K562 (cell line): ENCODE data around the gene EPN3.

Experiments
- ATF1 ChIP-seq, 2 experiments: fragments of 450-650 bp in 1 of 2; IDR thresholded peaks; 2 replicates each; pipeline ENCODE4 v1.6.1; 2016; ENCODE audit warnings: missing compliant biosample characterization in 1 of 2, missing genetic modification characterization in 1 of 2
- CTCF ChIP-seq, 3 experiments: IDR thresholded peaks in 2 of 3; conservative IDR thresholded peaks in 1 of 3; 2 replicates each; pipeline ENCODE4 v1.5.1; 2011 to 2012; ENCODE audit warnings: low read length in 3 of 3, mild to moderate bottlenecking in 3 of 3, control low read depth in 2 of 3, improper control_type of control experiment in 1 of 3, inconsistent platforms in 1 of 3, low read depth in 1 of 3, mixed read lengths in 1 of 3, moderate library complexity in 1 of 3; ENCODE audit not compliant: insufficient read depth in 2 of 3
- E2F4 ChIP-seq: sonication (generic); formaldehyde crosslinking; IDR thresholded peaks from 2 replicates; pipeline ENCODE4 v1.8.0; 2022; ENCODE audit warnings: mild to moderate bottlenecking, low read depth, missing genetic modification reagents
- KAT8 ChIP-seq: fragments of 450-650 bp; IDR thresholded peaks from 2 replicates; pipeline ENCODE4 v1.6.1; 2016; ENCODE audit warnings: low read depth, mild to moderate bottlenecking
- PTRF ChIP-seq: fragments of 450-650 bp; IDR thresholded peaks from 2 replicates; pipeline ENCODE4 v1.6.1; 2016; ENCODE audit warnings: mild to moderate bottlenecking, missing genetic modification characterization, missing compliant biosample characterization
- RFX5 ChIP-seq: IDR thresholded peaks from 2 replicates; pipeline ENCODE4 v1.6.1; 2011; ENCODE audit warnings: low read depth, mild to moderate bottlenecking, improper control_type of control experiment, low read length
- SP1 ChIP-seq: sonication (generic); formaldehyde crosslinking; IDR thresholded peaks from 2 replicates; pipeline ENCODE4 v1.8.1; 2022; ENCODE audit warnings: mild to moderate bottlenecking, missing genetic modification reagents
- SRSF7 ChIP-seq: fragments of 200-400 bp; formaldehyde crosslinking; optimal IDR thresholded peaks from 2 replicates; pipeline ENCODE3; 2017; ENCODE audit warnings: mild to moderate bottlenecking, low read depth, low read length
- YBX1 ChIP-seq: fragments of 450-650 bp; IDR thresholded peaks from 2 replicates; pipeline ENCODE4 v1.7.1; 2016; ENCODE audit warnings: mild to moderate bottlenecking
- ZNF143 ChIP-seq: sonication (generic); formaldehyde crosslinking; IDR thresholded peaks from 2 replicates; pipeline ENCODE4 v1.9.0; 2022; ENCODE audit warnings: mild to moderate bottlenecking, missing genetic modification reagents

- TF ChIP-seq CTCF (IDR thresholded peaks at IDR 0.05 in 2 of 3, conservative IDR thresholded peaks at IDR 0.05 in 1 of 3; ENCODE audit: insufficient read depth in 2 of 3, low read depth in 1 of 3, low read length in 3 of 3) (no peak), SP1 (CRISPR knock-in tag) (no peak), ZNF143 (CRISPR knock-in tag) (no peak), KAT8 (no peak), YBX1 (no peak), PTRF (tag) (no peak), SRSF7 (no peak), E2F4 (no peak), RFX5 (no peak), ATF1 (CRISPR knock-in tag; IDR thresholded peaks at IDR 0.05) (no peak), ATF1 (tag; IDR thresholded peaks at IDR 0.05) (no peak)
Measured at GRCh38 chr17:50566886-50567285, 34.4 kb downstream of the EPN3 start.
